GM21528 (cell line): ENCODE measurements around the gene CLNK.
A peak's percentile ranks its signal among the peaks of the same experiment; 100 is the strongest.
"Not testable (repeated sequence)": the region's sequence is repeated elsewhere in the genome, so short reads cannot be mapped to it uniquely, and the experiment has no call there.

Experiments used
- ATAC-seq: cut with Tn5 transposase; IDR thresholded peaks from one replicate; pipeline ENCODE4 v1.9.1; 2021; ENCODE audit warnings: mild to moderate bottlenecking, moderate library complexity; ENCODE audit not compliant: unreplicated experiment, low FRiP score

The CLNK gene

DNA sequence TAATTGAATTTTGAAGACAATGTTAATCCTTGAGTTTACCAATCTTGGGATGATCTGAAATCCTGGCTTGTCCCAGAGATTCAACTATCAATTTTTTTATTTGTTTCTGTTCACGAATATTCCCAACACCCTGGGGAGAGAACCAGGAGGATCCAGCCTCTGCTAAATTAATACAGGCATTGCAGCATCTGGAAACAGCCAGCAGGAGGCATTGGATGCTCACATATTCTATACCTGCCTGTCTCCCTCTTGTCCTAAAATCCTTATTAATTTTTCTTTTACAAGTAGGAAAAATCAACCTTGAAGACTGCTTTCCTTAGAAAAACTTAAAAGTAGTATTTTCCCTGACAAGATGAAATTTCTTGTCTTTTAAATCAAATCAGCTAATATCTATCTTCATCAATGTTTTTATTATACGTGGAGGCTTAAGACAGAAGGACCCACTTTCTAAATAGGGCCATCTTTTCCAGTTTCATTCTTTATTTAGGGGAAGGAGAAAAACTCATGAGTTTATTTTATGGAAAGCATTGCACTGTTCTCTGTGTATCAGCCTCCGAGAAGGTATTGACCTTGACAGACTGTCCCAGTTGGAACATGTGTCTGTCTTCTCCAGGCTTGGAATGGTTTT is 102.4 kb downstream of the CLNK start:
- ATAC-seq: no peak

DNA sequence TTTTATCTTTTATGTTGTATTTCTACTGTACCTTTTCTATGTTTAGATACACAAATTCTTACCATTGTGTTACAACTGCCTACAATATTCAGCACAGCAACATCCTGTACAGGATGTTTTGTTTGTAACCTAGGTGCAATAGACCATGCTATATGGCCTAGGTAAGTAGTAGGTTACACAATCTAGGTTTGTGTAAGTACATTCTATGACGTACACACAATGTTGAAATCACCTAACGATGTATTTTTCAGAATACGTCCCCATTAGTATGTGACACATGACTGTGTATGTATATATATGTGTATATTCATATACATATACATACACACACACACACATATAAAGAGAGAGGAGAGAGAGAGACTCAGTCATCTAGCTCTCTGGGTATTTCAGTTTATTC is 103.5 kb downstream of the CLNK start:
- no peak for ATAC-seq

DNA sequence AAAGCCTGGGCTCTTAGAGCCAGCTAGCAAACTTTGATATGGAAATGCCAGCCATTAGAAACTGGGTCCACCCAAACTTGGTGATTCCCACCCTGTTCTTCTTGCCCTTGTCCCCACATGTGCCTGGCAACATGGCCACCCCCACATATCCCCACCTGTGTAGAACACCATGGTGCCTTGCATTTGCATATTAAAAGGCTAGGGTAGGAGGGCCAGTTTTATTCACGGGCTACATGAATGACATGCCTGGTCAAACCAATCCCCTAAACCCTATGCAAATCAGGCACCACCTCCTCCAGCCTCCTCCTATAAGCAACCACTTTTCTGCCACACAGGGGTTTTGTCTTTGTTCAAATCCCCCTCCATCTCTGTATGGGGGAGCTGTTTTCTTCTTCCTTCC is 104.9 kb downstream of the CLNK start:
- no peak for ATAC-seq

DNA sequence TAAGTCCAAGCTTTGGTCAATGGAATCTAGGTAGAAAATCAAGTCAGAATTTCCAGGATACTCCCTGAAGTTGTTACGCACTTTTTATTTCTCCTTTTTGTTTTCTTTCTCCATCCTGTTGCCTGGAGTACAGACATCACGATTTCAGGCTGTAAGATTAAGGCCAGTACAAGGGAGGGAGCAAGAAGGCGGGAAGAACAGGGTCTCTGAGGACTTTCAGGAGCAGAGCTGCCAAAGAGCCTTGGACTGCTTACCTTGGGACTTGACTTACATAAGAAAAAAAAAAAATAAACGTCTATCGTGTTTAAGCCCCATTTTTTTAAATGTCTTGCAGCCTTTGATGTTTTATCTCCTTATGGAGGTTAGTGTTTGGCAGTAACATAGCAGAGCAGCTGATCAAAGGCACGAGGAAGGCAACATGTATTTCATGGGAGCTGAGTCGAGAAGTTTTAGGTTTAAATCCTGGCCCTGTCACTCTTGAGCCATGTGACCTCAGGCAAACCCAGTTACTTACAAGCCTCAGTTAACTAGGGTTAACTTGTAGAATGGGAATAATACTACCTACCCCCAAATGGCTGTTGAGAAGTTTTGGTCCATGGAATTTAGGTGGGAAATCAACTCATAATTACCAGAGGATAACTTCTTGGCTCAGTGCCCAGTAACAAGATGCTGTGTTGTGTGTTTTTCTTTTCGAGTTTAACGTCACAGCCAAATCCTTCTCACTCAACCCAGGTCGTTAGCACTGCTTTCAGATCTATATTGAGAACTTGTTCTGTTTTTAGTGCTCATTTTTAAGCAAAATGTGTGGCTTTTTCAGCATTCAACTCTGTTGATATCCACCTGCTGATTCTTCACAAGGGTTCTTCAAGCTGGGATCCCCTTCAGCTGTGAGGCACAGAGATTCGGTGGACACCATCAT is 106.8 kb downstream of the CLNK start:
- peak; percentile 70 for ATAC-seq

DNA sequence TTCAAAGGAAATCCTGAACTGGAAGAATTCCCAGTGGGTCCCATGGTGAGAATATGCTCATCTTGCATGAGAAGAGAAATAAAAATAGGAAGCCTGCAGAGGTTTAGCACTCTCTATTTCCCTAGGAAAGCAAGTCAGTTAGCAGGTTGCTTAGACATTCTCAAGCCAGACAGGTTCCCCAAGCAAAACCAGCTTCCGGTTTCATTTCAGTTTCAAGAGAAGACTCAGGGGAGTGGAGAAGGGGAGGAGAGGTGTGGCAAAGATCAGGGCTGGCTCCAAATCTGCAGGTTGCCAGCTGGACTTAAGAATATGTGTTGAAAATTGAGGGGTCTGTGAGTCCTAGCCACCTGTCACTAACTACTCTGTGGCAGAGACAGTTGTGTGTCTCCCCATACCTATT is 107.5 kb downstream of the CLNK start:
- ATAC-seq: peak; percentile 83

DNA sequence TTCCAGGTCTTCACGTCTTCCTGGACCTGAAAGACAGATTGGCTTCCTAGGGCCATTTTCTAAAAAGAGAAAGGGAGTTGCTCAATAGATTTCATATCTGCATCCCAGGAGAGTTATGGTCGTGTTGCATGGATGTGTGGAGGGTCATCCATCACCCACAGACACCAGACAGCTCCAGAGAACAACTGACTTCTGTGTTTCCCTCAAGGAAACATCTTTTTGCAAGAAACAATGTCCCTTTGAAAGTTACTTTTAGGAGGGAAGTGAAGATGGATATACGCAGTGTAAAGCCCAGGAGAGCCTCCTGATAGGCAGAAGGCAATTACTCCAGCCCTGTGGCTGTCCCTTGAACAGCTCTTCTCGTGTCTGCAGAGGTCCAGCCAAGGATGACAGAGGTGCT is 108.3 kb downstream of the CLNK start:
- ATAC-seq: no peak

DNA sequence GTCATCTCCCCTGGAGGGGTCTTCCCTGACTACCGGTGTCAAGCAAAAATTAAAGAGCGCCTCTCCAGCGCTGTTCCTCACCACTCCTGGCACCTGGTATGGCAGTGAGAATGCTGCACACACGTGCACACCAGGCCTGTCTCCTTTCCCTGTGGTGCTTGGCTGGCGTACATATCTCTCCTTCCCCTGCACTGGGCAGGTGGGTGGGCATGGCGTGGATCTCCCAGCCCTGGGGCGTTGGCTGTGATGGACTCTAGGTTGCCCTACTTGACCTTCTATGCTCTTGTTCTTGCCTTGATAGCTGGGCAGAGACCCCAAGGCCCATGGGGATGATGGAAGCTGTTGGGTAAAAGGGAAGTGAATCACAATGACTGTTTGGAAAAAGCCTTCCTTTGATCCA is 109.2 kb downstream of the CLNK start:
- ATAC-seq: no peak

DNA sequence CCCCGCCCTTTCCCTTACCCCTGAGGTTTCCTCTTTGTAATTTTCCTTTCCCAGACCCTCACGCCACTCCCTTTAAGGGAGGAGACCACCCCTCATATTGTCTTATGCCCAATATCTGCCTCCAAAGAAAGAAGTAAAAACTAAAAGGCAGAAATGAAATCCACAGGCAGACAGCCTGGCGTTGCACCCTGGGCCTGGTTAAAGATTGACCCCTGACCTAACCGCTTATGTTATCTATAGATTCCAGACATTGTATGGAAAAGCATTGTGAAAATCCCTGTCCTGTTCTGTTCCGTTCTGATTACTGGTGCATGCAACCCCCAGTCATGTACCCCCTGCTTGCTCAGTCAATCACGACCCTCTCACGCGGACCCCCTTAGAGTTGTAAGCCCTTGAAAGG is 110.0 kb downstream of the CLNK start:
- ATAC-seq: not testable (repeated sequence)

DNA sequence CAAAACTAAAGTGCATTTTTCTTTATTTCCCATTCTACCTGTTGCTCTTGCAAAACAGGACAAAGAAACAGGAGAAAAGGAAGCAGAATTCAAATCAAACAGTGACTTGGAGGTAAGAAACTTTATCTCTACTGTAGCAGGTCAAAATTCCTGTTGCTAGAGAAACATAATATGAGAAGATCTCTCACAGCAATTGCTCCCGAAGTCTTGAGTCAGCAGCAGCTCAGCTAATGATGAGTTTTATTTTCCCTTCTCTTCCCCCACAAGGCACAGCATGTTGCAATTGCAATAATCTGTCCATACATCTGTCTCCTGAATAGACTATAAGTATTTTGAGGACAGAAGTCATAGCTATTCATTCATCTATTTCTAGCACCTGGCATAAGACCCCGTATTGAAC is 112.7 kb downstream of the CLNK start:
- ATAC-seq: no peak

DNA sequence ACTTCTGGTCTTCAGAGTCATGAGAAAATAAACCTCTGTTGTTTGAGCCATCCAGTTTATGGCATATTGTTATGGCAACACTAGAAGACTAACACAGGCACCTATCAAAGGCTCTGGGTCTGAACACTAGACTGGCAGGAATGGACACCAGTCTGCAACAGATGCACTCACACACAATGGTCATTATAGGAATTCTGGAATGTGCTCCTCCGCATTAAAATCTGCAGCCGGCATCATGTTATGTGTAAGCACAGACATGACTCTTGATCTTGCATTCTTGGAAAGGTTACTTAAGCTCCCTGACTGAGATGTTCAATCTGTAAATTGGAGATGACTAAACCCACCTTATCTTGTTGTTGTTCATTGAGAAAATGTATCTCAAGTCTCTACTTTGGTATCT is 115.1 kb downstream of the CLNK start:
- no peak for ATAC-seq

DNA sequence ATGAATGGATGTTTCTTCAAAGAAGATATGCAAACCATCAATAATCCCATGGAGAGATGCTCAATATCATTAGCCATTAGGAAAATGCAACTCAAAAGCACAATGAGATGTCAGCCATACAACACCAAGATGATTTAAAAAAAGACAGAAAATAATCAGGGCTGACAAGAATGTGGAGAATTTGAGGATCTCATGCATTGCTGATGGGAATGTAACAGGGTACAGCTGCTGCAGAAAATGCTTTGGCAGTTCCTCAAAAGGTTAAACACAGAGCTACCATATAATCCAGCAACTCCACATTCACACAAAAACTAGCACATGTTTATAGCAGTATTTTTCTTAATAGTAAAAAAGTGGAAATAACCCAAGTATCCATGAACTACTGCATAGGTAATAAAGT is 116.8 kb downstream of the CLNK start:
- no peak for ATAC-seq

DNA sequence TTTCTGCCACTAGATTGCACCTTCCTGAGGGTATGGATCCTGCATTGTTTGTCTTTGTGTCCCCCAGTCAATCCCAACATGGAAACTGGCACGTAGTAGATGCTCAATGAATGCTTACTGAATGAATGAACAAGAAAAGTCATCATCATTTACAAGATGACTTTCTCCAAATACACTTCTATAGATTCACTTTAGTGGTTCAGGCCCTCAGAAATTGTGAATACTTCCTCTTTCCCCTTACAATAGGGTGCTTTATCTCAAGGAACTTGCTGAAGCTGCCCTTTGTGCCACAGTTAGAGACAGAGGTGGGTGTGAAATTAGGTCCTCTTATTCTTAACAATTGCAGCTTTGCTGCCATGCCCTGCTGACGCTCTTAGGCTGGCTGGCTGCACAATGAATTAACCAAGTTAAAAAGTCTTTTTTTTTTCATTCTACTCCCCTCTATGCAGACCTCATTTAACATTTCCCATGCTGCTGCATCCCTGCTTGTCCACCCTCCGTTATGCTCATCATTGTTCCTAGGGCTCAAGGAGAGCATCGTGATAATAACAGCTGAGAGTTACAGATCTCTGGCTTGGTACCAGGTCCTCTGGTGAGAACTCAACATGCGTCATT is 119.3 kb downstream of the CLNK start:
- ATAC-seq: no peak

DNA sequence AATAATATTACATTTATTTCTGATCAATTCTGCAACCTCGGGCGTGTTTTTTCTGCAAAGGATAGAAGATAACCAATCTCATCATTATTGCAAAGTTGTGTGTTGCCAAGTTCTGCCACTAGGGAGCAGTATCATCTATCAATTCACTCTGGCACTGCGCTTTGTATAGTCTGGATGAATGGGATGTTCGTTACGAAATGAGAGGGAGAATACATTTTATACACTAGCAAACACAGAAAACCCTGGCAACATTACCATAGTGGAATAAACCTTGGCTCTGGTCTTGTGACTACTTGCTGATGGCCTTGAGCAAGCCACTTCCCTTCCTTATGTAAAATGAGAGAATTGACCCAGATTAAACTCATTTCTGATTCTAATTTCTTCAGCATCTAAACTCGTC is 129.9 kb downstream of the CLNK start:
- peak; percentile 80 for ATAC-seq

DNA sequence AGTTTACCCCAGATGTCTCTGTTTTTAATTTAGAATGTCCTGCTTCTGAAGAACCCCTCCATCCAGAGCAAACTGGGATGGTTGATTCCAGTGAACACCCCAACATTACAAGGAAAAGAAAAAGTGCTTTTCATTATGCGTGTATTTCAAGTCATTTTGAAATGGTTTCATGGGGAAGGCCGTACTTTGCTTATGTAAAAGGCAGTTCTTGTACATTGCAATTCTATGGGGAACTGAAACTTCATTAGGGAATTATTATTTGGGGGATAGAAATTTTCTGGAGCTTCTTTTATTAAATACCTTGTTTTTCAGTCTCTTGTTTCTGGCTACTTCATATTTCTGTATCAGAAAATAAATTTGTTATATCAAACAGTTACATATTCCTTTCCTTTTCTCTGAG is 130.4 kb downstream of the CLNK start:
- ATAC-seq: no peak

DNA sequence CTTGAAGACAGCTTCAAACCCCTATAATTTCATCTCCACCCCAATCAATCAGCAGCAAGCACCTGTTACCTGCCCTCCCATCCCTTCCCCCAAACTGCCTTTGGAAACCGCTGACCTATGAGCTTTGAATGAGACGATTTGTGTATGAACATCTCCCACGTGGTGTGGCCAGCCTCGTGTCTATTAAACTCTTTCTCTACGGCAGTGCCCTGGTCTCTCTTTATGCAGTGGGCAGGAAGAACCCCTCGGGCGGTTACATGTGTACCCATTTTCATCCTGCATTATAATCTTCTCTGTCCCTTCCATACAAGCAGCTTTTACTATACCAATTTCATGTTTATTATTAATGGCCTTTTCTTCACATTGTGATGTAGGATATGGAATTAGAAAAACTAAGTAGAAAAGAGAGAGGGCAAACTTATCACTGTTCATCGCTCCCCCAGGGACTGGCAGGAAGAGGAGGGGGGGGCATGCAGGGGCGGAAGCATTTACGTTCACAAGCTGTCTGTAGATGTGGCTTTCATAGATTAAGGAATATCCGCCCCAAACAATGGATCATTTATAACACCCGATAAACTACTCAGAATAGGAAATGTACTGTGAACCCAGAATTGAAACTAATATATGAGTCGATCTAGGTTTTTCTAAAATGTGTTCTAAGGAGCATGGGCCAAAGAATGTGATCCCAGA is 131.8 kb downstream of the CLNK start:
- no peak for ATAC-seq

DNA sequence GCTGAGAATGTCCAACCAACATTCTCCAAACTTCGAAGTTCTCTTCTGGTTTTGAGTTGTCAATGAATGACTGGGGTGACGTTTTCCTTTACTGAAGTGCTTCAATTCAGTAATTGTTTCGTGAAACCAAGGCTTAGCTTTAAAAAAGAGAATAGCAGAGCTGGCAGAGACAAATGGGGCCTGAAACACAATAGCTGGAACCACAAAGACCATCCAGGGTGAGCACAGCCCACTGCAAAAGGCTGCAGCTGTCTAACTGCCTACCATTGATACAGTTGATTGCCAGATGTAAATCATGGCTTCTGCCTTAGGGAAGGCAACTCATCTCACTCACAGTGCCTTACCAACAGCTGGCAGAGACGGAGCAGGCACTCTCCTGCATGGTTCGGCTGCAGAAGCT is 148.7 kb downstream of the CLNK start:
- peak; percentile 49 for ATAC-seq

DNA sequence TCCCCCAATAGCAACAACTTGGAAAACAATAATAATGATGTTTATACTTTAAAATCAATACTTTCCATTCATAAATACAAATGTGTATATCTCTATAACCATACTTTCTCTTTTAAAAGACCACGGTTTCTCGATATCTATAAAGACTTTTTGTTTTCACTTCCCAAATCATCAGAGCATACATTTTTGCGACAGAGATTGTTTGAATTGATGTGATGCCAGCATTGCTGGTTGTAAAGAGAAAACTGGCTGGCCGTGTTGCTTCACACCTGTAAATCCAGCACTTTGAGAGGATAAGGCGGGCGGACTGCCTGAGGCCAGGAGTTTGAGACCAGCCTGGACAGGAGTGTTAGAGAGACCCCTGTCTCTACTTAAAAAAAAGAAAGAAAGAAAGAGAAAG is 149.7 kb downstream of the CLNK start:
- ATAC-seq: peak; percentile 52

DNA sequence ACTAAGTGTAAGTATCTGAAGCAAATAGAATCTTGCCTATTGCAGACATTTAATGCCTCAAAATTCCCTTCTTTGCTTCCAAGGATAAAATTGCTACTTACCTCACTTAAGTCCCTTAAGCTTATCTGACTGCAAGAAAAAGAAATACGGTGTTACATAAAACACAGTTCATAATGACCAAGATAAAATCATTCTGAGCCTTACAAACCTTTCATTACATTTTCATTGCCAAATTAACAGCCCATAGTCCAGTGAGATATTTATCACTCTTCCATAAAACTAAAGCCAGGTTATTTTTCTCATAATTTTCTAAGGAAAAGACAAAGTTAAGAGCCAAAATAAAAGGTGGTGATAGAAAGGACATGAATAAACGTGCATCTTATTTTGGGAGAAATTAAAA is 152.4 kb downstream of the CLNK start:
- no peak for ATAC-seq

DNA sequence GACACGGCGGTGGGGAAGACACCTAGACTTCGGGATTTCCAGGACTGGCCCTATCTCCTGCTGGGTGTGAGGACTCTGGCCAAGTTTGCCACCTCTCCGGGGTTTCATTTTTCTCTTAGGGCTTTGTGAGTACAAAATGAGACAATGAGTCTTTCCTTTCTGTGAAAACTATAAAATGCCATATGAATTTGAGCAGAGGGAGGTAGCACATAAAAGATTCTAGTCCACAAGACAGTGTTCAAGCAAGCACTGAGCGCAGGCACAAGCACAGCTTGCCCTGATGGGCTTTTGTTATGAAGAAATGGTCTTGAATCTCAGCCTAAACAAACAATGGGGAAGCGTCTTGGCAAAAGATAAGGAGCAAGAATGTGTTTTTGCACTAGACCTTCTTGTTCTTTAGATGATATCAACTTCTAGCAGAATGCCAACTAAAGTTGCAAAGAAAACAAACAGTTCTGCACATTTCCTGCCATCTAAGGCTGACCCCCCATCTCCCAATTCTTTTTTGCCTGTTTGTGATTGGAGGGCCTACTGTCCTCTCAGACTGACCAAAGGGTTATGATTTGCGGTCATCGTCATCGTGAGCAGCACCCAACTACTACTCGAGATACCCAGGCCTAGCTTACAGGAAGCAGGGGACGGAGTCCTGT is 154.3 kb downstream of the CLNK start:
- ATAC-seq: no peak

DNA sequence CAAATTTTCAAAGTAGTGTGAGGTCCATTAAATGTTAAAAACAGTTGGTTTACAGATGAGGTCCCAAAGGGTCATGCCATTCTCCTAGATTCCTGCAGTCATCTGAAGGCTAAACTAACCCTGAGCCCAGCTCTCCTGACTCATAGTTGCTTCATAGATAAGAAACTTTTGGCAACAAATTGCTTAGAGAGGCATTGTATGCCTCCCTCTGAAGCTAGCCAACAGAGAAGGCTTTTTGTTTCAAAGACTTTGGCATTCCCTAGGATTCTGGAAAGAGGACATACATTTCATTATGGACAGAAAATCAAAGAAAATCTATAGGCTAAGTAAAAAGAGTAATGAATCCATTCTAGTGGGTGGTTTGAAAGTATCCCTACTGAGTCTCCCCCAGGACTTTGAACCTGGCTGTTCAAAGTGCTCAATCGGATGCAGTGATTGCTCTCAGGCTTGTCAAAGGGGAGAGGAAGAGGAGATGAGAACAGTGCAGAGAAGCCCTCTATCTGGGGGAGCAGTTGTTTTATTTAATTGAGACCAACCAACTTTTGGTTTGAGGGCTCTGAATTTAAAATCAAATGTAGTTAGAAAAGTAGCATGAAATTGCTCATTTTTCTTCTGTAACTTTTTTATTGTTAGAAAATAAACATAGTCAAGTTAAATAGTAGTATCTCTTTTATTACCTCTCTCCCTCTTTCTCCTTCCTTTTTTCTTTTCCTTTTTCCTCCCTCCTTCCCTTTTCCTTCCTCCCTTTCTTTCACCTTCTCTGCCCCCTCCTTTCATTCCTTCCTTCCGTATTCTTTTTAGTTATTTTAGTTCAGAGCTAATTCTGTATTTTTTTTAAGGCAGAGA is 155.1 kb downstream of the CLNK start:
- no peak for ATAC-seq
